Measurements from ENCODE around the gene ASF1A. TPM values are rescaled to one million over a fixed set of nuclear protein-coding genes. Genes with fewer than 3 reads are reported as not detected.

Gene ASF1A
- total RNA-seq, 1 donor from 2014 or later, result 10.2 TPM

- DNase-seq (ENCODE audit: low spot score) (no peak), ATAC-seq (no peak)
Measured at GRCh38 chr6:118881440-118882313, 12.3 kb upstream of the ASF1A start.

GRCh38 chr6:118882314-118882905 lies 11.5 kb upstream of the ASF1A start:
- no peak for DNase-seq (ENCODE audit: low spot score)
- ATAC-seq, result no peak

- ATAC-seq, result no peak
- no peak for DNase-seq (ENCODE audit: low spot score)
Measured at GRCh38 chr6:118886641-118887040, 7.3 kb upstream of the ASF1A start.

GRCh38 chr6:118889163-118889562 lies 4.8 kb upstream of the ASF1A start:
- DNase-seq (ENCODE audit: low spot score) (no peak), ATAC-seq (no peak)

GRCh38 chr6:118890997-118891790 lies 2.8 kb upstream of the ASF1A start:
- no peak for DNase-seq (ENCODE audit: low spot score)
- ATAC-seq, result no peak

- ATAC-seq (no peak), DNase-seq (ENCODE audit: low spot score) (no peak)
Measured at GRCh38 chr6:118892355-118892991, 1.5 kb upstream of the ASF1A start.

- DNase-seq (ENCODE audit: low spot score) (peak; percentile 54), ATAC-seq (peak; percentile 21)
Measured at GRCh38 chr6:118893064-118893806, 717 bp upstream of the ASF1A start.

- ATAC-seq (peak; percentile 69), DNase-seq (ENCODE audit: low spot score) (peak; percentile 76)
Measured at GRCh38 chr6:118894425-118895260, 691 bp downstream of the ASF1A start.

GRCh38 chr6:118895261-118895560 lies 1.3 kb downstream of the ASF1A start:
- ATAC-seq (no peak), DNase-seq (ENCODE audit: low spot score) (no peak)

- DNase-seq (ENCODE audit: low spot score), result no peak
- ATAC-seq, result no peak
Measured at GRCh38 chr6:118895859-118896258, 1.9 kb downstream of the ASF1A start.

- ATAC-seq, result no peak
- DNase-seq (ENCODE audit: low spot score), result no peak
Measured at GRCh38 chr6:118896339-118897136, 2.6 kb downstream of the ASF1A start.

- DNase-seq (ENCODE audit: low spot score) (no peak), ATAC-seq (no peak)
Measured at GRCh38 chr6:118897386-118897785, 3.4 kb downstream of the ASF1A start.

GRCh38 chr6:118899948-118900347 lies 6.0 kb downstream of the ASF1A start:
- DNase-seq (ENCODE audit: low spot score) (no peak), ATAC-seq (no peak)

GRCh38 chr6:118902726-118903125 lies 8.8 kb downstream of the ASF1A start:
- ATAC-seq, result no peak
- DNase-seq (ENCODE audit: low spot score), result no peak

GRCh38 chr6:118903138-118903537 lies 9.2 kb downstream of the ASF1A start:
- ATAC-seq (no peak), DNase-seq (ENCODE audit: low spot score) (no peak)

- ATAC-seq (no peak), DNase-seq (ENCODE audit: low spot score) (no peak)
Measured at GRCh38 chr6:118903691-118904090, 9.7 kb downstream of the ASF1A start.

- DNase-seq (ENCODE audit: low spot score) (no peak), ATAC-seq (no peak)
Measured at GRCh38 chr6:118905084-118905483, 11.1 kb downstream of the ASF1A start.

GRCh38 chr6:118905851-118906250 lies 11.9 kb downstream of the ASF1A start:
- ATAC-seq (no peak), DNase-seq (ENCODE audit: low spot score) (no peak)

GRCh38 chr6:118908441-118908840 lies 14.5 kb downstream of the ASF1A start:
- ATAC-seq, result no peak
- no peak for DNase-seq (ENCODE audit: low spot score)
